ELF-1 (cell line): ENCODE results near the gene TRIM66.

Experiments used
- DNase-seq: peaks from one replicate; pipeline ENCODE4 v3.0.0-alpha.2; 2016; ENCODE audit warnings: low read depth, low spot score

Gene TRIM66

DNA sequence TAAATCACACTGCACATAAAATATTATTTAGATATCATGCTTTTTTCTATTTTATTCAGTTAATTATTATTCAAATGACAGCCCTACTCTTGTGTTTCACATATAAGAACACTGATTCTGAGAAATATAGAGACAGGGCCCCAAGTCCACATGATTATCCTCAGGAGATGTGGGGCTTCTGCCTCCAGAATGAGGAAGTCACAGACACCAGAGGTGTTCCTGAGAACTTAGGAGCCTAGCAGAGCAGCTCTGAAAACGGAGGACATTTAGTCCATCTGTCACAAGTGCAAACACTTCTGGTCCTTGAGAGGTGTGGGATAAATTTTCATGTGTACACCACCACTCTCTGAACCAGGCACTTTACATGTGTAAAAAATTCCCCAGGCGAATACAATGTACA, 26.2 kb downstream of the TRIM66 start:
- no peak for DNase-seq

DNA sequence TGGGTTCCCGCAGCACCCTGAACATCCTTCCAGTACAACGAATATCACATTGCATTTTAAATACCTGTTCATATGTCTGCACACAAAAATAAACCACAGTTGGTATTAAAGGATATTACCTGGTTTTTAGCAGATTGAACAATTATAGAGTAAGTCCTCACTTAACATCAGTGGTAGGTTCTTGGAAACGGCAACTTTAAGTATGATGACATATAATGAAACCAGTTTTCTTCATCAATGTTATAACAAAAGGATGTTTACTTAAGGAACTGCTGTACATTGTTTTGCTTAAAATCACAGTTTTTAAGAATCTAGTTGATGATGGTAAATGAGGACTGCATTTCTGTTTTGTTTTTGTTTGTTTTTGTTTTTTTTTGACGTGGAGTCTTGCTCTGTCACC, 28.0 kb downstream of the TRIM66 start:
- DNase-seq, result no peak

DNA sequence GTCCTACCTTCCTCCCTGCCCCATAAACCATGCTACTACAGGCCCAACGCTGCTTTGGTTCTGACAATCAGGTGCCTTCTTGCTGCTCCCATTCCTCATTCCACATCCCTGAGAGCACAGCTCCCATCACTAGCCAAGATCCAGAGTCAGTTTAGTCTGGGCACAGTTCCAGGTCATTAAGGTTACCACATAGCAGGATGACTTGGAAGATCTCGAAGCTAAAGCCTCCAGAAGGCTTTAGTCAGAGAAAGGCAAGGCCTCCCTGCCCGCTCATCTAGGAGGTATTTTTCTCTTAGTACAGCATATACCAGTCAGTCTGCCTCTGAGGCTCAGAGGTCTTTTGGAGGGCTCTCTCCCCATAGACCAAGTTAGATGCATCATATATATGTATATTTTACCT, 30.3 kb downstream of the TRIM66 start:
- DNase-seq, result no peak

DNA sequence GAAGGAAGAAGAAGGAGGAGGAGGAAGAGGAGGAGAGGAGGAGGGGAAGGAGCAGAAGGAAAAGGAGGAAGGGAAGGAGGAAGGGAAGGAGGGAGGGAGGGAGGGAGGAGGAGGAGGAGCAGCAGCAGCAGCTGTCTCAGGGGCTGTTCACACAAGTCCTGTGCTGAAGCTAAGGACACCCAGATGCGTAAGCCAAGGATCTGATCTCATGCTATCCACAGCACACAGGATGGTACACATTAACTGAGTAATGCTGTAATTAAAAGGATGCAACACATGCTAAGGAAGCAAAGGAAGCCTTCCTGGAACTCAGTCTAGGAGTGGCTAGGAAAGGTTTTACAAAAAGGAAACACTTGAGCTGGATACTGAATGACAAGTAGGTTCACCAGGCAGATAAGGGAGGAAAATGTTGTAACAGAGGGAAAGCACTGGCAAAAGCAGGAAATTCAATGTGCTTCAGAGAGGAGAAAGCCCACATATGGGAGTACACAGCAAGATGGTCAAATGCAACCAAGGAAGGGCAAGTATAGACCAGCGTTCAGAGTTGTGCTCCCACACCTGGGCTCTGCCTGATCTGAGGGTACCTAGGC, 32.0 kb downstream of the TRIM66 start:
- DNase-seq, result no peak

DNA sequence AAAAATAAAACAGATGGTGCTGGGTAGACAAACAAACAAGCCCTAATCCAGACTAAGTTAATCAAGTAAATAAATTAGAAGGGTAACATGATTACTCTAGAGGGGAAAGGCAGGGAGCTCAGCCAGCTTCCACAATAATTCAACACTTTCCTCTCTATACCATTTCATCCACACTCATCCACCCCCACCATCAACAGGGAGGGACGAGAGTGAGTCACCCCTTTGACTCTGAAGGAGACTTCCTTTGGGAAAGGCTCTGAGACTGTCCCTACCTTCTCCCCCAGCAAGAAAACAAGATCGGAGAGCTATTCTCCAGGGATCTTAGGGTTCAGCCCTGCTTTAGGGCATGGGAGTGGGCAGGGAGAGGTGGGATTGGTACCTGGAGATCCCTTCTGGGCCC, 33.1 kb downstream of the TRIM66 start:
- DNase-seq, result no peak

DNA sequence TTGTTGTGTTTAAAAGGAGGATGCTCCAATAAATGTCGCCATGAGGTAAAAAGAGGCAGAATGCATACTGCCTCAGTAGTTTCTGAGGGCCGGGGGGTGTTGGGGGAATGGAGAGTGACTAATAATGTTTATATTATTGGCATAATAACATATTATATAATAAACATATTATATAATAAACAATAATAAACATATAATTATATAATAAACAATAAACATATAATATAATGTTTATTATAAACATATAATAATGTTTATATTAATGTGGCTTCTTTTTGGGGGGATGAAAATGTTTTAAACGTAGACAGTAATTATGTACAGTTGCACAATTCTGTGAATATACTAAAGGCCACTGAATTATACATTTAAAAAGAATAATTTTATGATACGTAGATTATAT, 35.6 kb downstream of the TRIM66 start:
- no peak for DNase-seq

DNA sequence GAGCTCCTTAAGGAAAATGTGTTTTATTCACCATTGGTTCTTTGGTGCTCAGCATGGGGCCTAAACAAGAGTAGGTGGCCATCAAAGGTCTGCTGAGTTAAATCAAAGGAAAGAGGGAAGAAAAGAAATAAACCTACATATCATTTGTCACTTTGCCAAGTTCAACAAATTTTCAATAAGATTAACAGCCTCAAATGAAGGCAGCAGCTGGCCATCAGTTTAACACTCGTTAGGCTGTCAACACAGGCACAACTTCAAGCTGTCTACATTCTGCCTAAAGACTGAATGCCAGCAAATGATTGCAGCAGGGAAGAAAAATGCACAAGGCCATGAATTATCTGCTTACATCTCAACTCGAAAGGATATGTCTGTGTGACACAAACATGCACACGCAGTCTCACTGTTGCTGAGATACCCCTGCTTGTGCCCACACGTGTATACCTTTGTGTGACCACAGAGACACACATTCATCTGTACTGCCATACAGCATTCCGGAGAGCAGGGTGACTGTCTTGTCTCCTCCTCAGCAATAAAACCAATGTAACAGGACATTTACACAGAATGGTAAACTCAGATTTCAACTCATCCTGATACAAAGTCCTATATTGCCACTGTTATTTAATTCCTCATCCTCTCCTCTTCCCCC, 40.1 kb downstream of the TRIM66 start:
- no peak for DNase-seq

DNA sequence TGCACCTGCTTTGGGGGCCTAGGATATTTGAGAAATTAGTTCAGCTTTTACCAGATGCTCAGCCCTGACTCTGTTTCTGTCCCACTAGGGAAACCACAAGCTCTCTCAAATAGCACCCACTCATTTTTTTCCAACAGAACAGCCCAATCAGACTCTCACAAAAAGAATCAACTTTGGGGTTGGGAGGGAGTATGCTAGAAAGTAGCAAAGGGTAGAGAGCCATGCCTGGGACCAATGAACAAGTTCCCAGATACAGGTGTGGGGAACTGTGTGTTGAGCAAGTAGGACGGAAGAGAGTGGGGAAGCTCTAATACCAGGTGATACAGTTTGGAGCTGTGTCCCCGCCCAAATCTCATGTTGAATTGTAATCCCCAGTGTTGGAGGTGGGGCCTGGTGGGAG, 41.1 kb downstream of the TRIM66 start:
- no peak for DNase-seq

DNA sequence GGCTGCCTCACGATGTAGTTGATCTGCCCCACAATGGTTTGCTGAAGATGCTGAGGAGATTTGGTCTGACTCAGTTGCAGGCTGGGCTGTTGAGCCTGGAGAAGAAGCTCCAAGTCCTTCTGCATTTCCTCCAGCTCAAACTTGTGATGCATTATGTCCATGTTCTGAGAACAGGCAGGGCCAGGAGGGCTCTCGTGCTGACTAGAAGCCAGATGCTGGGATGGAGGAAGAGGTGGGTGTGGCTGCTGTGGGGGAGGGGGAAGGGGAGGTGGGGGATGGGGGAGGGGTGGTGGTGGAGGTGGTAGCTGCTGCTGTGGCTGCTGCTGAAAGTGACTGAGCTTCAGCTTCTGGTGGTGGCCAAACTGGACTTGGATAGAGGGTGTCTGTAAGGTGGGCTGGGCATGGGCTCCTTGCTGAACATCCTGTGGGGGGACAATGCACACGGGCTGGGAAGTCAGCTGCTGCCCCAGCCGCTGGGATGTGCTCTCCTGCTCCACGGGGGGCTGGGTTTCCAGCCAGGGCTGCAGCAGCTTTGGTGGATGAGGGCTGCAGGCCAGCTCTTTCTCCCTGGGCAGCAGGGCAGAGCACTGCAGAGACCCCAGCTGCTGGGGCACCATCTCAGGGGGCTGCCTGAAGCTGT, 42.1 kb downstream of the TRIM66 start:
- peak; percentile 19 for DNase-seq

DNA sequence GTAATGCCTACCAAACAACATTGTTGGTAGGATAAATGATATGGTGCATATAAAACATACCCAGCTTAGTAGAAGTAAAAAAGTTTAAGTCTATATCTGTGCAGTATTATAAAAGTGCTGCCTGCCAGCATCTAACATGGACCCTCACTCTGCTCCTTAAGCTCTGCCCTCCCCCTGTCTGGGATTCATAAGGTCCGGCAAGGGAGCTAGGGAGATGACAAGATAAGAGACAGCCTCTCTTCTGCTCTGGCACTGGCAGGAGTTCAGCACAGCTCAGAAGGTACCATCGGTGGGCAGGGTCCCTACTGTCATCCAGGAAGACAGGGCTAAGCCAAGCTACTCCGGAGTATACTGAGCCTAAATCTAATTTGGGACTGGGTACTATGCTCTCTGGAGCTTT, 42.8 kb downstream of the TRIM66 start:
- no peak for DNase-seq

DNA sequence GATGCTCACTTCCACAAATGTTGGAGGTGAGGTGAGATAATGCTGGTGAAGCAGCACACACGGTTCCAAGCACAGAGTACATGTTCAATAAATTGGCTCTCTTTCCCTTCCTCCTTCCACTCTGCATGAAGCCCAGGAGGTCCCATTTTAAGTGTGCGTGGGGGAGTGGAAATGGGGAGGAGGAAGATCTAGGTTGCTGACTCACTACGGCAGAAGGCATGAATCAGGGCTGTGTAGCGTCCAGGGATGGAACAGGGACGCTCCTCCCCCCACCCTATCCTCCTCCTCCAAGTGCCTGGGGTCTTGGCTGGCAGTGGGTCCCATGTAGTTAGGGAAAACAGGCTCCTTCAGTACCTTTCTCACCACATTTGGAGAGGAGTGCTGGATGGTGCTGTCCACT, 44.2 kb downstream of the TRIM66 start:
- DNase-seq, result no peak

DNA sequence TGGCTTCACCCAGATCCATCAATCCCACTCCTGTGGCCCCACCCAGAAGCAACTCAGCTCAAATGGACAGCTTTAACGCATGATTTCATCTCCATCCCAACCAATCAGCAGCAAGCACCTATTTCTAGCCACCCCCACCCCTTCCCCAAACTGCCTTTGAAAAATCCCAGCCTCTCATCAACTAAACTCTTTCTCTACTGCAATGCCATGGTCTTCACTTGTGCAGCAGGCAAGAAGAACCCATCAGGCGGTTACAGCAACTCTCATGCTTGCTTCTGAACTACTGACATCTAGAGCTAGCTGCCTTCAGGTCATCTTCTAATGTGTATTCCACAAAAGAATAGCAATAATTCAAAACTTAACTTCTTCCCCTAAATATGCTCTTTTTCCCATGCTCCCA, 46.3 kb downstream of the TRIM66 start:
- DNase-seq, result no peak

DNA sequence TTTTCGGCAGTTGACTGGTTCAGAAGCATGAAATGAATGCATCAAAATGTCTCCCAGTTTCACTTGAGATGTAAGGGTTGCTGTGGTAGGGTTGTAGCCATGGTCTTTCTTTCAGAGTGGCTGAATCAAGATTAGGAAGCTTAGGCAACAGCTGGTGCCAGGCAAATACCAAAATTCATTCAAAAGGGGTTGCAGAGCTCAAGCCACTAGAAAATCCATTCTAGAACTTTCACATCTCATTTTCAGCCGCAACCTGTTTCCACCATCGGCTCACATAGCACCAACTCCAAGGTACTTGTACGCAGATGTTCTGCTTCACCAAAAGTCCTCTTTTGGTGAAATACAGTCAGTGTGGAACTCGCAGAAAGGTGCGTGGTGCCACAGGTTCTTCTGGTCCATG, 48.0 kb downstream of the TRIM66 start:
- no peak for DNase-seq

DNA sequence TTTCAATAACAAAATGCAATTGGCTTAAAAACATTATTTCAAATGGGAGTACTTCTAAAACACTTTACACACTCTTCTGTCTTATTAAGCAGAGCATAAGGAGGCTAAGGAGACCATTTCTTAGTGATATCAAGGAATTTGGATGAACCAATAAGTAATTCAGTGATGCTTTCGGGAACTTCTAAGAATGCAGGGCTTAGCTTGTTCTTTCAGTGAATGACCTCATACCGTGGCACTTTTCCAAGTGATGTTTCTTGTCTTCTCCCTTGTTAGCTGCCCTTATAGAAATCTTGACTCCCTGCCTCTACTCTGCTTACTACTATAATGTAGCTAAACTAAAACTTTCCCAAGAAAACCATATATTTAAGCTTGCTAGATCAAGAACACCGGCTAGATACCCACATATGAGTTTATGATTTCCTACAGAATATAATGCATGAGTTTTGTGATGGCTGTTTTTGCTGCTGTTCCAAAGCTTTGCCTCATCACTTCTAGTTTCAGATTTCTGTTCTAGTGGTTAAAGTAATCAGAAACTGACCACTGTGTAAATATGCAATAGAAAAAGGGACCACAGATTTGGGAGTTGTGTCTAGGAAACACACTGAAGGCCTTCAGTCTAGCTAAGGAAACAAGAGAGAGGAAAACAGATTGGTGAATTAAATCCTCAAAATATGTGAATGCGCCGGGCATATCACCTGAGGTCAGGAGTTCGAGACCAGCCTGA, 50.9 kb downstream of the TRIM66 start:
- no peak for DNase-seq

DNA sequence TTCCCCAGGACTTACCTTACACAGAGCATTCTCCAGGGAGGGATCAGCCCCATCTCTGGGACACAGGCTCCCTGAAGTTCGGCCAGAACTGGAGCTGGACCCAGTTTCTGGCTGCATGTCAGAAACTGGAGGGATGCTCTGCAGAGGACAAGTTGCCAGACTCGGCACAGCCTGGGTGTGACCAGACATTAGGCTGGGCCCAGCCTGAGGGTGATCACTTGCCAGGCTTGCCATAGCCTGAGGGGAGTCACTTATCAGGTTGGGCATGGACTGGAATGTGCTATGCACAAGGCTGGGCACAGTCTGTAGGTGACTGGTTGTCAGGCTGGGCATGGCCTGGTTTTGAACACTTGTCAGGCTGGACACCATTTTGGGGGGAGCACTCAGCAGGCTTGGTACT, 57.8 kb downstream of the TRIM66 start:
- no peak for DNase-seq

DNA sequence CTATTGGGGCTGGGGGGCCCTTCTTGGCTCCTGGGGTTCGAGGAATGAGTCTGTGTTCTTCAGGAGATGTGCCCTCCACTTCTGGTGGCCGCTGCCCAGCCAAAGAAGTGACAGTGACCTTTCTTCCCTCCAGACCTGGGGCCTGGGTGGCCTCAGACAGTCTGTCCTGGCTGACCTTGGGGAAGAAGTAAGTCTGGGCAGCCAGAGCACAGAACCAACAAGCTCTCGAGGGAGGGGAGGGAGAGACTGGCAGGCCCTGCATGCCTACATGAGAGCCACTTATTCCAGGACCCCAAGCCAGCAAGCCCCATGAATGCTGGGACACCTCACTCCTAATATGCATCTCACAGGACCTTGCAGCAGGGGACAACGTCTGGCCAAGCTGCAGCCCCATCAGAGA, 61.3 kb downstream of the TRIM66 start:
- DNase-seq, result no peak

DNA sequence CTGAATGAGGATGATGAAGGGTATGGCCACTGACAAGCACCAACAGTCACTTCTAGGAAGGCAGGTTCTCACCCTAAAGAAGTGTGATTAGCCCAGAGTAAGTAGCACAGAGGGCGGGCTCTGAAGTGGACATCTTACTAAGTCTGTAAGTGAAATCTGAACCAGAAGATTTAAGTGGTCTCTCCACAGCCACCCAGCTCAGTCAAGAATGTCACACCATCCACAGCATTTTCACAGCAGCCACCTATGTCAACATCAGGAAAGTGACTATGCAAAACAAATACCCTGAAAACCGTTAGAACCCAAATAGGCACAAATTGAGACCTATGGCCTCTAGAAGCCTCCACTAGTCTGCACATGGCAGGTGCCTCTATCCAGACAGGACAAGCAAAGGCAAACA, 65.4 kb downstream of the TRIM66 start:
- DNase-seq, result no peak

DNA sequence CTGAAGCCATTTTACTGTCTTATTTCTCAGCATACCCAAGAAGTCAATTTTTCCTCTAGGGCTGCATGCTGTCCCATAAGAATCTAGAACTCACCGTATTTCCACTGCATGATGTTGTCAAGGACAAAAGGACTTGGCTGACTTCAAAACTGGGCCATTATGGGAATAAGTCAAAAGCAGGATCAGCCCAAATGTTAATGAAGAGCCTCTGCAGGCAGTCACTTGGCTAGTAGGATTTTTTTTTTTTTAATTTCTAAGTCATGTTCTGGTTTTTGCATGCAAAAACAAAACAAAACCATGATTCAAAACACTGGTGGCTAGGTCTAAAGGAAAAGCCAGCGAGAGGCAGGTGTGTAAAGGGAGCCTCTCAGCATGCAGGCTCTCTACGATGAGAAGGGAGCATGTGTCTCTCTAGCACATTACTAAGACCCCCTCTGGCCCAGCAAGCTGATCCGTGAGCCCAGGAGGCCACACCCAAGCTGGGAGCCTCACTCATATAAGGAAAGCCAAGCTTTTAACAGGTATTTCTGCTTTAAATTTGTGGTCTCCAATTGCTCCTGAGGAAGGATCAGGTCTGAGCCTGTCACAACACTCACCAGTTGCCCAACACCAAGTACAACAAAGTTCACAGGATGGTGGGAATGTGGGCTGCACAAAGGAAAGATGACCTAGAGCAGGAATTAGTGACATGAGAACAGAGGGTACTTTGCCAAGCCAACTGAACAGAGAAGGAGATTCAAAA, 67.0 kb downstream of the TRIM66 start:
- no peak for DNase-seq

DNA sequence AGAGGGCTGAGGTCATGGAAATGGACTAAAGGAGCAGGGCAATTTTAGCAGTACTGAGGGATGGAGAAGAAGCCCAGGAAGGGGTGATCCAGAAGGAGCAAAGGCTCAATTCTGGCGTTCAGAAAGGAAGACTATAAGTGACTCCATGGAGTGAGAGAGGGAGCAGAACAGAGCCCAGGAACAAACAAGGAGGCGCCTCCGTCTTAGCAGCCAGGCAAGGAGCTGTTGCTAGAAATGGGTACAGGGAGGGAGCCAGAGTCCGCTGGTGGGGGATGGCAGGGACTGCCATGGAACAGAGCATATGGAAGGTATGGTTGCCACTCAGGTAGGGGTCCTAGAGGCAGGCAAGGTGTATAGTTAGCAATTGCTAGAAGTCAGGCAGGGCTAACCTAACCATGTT, 68.0 kb downstream of the TRIM66 start:
- no peak for DNase-seq

DNA sequence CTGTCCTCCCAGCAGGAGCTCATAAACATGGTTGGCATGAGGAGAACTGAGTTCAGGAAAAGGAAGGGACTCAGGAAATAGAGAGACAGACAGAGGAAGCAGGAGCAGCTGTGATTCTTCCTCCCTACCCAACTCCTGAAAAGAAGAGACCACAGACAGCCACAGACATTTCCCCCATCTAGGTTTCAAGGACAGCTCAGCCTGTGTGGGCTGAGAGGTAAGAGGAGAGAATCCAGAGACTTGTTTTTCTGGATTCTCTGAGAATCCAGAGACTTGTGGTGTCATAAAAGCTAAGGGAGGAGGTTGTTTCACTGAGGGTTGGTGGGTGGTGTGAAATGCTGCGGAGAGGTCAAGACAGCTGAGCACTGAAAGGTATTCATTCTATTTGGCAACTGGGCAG, 69.4 kb downstream of the TRIM66 start:
- peak; percentile 32 for DNase-seq

DNA sequence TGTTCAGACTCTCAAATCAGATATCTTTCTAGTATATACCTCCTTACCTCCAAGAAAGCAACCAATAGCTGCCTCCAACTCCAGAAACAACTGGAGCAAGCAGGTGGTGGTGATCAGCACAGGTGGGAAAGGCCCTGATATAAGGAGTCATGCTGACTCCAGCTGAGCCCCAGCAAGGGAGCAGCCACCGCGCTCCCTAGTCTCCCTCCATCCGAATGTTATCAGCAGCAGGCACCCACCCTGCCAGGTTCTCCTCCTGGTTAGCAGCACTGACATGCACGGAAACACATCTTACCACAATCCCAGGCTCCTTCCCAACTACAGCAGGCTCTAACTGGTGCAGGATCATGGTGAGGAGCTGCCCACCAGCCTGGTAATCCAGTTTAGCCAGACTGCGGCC, 69.9 kb downstream of the TRIM66 start:
- no peak for DNase-seq

DNA sequence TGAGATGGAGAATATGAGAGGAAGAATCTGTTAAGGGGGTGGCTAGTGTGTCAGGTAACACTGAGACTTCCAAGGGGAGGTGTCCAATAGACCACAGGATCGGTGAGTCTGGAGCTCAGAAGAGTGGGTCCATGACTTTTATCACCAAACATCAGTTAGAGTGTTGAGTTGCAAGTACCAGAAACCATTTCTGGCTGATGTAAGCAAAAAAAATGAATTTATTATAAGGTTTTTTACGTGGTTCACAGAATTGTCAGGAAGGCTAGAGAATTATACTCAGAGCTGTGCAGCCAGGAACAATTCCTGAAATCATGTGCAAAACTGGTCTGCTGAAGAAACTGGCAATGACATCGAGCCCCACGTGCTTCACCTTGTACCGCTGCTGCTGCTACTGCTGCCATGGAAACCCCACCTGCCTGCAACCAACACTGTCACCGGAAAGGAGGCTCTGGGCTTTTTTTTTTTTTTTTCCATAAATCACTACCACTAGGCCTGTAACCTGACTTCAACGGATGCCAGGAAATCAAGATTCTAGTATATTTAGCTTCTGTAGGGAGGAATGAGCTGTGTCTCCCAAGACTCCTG, 71.8 kb downstream of the TRIM66 start:
- DNase-seq, result no peak
